ENCODE measurements around the gene CCDC148.

CCDC148 gene

DNA sequence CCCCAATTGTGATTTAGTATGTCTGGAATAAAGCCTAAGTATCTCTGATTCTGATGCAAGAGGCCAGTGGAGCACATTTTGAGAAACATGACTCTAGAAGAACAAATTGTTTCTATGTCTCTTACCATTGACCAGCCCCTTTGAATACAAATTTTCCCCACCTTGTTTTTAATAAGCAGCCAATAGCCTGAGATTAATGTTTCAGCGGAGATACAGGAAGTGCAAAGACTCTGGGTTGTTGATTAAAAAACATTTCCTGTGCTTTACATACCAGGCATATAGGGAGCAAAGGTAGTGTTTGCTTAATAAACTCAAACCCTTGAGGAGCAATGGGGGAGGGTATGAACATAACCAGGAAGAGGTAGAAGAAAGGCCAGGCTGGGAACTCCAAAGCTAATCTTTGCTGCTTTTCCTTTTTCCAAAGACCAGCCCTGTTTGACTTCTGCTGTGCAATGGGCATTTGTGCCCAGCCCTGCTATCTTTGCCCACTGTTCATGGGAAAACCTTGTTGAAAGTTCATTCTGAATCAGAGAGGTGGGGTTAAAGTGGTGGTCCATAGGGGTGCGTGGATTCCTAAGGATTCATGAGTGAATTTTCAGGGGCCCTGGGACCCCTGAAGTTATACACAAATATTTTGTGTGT is 325.6 kb downstream of the CCDC148 start:
- TF ChIP-seq, protein P1, sequence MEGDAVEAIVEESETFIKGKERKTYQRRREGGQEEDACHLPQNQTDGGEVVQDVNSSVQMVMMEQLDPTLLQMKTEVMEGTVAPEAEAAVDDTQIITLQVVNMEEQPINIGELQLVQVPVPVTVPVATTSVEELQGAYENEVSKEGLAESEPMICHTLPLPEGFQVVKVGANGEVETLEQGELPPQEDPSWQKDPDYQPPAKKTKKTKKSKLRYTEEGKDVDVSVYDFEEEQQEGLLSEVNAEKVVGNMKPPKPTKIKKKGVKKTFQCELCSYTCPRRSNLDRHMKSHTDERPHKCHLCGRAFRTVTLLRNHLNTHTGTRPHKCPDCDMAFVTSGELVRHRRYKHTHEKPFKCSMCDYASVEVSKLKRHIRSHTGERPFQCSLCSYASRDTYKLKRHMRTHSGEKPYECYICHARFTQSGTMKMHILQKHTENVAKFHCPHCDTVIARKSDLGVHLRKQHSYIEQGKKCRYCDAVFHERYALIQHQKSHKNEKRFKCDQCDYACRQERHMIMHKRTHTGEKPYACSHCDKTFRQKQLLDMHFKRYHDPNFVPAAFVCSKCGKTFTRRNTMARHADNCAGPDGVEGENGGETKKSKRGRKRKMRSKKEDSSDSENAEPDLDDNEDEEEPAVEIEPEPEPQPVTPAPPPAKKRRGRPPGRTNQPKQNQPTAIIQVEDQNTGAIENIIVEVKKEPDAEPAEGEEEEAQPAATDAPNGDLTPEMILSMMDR (IDR thresholded peaks at IDR 0.05; ENCODE audit: low read depth, low read length): no peak
- DNase-seq: no peak
- Histone ChIP-seq H3K27me3 (no peaks in the 10 kb centered on the region), H3K36me3 (no peaks in the 10 kb centered on the region), H3K4me1 (no peaks in the 10 kb centered on the region), H3K9me3 (no peaks in the 10 kb centered on the region), H3K4me3 (ENCODE audit: low read depth, low read length) (no peak overlapping the region)

- Histone ChIP-seq H3K27me3 (no peaks in the 10 kb centered on the region), H3K4me3 (ENCODE audit: low read depth, low read length) (no peak overlapping the region), H3K36me3 (no peaks in the 10 kb centered on the region), H3K9me3 (no peaks in the 10 kb centered on the region), H3K4me1 (no peaks in the 10 kb centered on the region)
- no peak for DNase-seq
- TF ChIP-seq, protein P1 (IDR thresholded peaks at IDR 0.05; ENCODE audit: low read depth, low read length): no peak
These were observed 327.5 kb downstream of the CCDC148 start for GRCh38 chr2:158129037-158129436.

- TF ChIP-seq, protein P1 (IDR thresholded peaks at IDR 0.05; ENCODE audit: low read depth, low read length): no peak
- Histone ChIP-seq H3K36me3 (no peaks in the 10 kb centered on the region), H3K27me3 (no peaks in the 10 kb centered on the region), H3K4me1 (no peaks in the 10 kb centered on the region), H3K4me3 (ENCODE audit: low read depth, low read length) (no peak overlapping the region), H3K9me3 (no peaks in the 10 kb centered on the region)
- DNase-seq: no peak
These were observed 328.2 kb downstream of the CCDC148 start for GRCh38 chr2:158128168-158128973.

- no peak for DNase-seq
- Histone ChIP-seq H3K36me3 (no peaks in the 10 kb centered on the region), H3K4me1 (no peaks in the 10 kb centered on the region), H3K4me3 (ENCODE audit: low read depth, low read length) (no peak overlapping the region), H3K27me3 (no peaks in the 10 kb centered on the region), H3K9me3 (no peaks in the 10 kb centered on the region)
- TF ChIP-seq, protein P1 (IDR thresholded peaks at IDR 0.05; ENCODE audit: low read depth, low read length): no peak
These were observed 329.2 kb downstream of the CCDC148 start for GRCh38 chr2:158127380-158127804.

DNA sequence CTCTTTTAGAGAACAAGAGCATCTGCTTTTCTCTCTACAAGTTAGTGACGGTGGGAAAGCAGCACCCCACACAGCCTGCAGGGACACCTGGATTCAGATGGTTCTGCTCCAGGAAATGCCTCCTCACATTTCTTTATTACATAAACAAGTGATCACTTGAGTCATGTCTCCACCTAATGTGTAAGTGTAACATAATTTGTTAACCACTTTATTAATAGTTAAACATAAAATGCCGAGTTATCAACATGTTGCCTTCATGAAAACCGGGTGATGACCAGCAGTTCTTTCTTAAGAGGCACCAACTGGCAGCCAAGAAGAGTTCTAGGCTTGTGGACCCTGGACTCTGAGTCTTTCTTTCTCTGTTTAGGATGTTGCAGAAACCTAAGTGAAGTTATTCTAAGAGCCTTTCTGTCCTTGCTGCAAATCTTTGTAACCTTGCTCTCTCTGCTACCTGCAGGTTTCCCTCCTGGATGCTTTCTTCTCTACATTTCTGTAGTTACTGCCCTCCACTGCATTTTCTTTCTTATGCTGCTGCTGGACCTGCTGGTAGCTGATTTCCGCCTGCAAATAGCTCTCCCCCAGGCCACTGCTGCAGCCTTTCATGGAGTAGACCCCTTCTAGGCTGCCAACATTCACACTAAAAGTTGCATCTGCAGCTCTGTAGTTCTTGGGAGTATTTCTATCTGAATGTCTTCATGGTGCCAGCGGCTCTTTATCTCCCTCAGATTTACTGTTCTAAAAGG is 330.6 kb downstream of the CCDC148 start:
- DNase-seq: no peak
- no peaks in the 10 kb centered on the region for H3K36me3 ChIP-seq
- no peak overlapping the region for H3K4me3 ChIP-seq (ENCODE audit: low read depth, low read length)
- H3K27me3 ChIP-seq: no peaks in the 10 kb centered on the region
- no peaks in the 10 kb centered on the region for H3K4me1 ChIP-seq
- TF ChIP-seq, protein P1 (IDR thresholded peaks at IDR 0.05; ENCODE audit: low read depth, low read length): no peak
- no peaks in the 10 kb centered on the region for H3K9me3 ChIP-seq

Data from BE2C (cell line).